SU-DHL-6 (cell line): ENCODE data around the gene NFATC1.

Source experiments
- H2AFZ ChIP-seq: fragments of 200-600 bp; sonication (generic); 2 replicates; pipeline ENCODE4 v1.6.1; 2014; ENCODE audit warnings: low read depth, mild to moderate bottlenecking, moderate library complexity, mixed read lengths, antibody characterized with exemption, low read length; ENCODE audit not compliant: severe bottlenecking
- H3F3A ChIP-seq: fragments of 200-600 bp; shearing (Covaris generic); 2 replicates; pipeline ENCODE4 v1.6.0; 2016; ENCODE audit warnings: antibody characterized with exemption, mild to moderate bottlenecking; ENCODE audit not compliant: insufficient read depth
- H3K27ac ChIP-seq: fragments of 200-600 bp; sonication (generic); 2 replicates; pipeline ENCODE4 v1.5.1; 2016; ENCODE audit warnings: low read depth, mild to moderate bottlenecking, low read length, moderate library complexity, mixed read lengths
- H3K27me3 ChIP-seq: fragments of 200-600 bp; sonication (generic), shearing (Covaris generic); 2 replicates; pipeline ENCODE4 v1.6.0; 2014; ENCODE audit warnings: mild to moderate bottlenecking, low read length
- H3K36me3 ChIP-seq: fragments of 200-600 bp; sonication (generic); 2 replicates; pipeline ENCODE4 v1.6.1; 2014; ENCODE audit warnings: mild to moderate bottlenecking, low read length, mixed read lengths
- H3K4me2 ChIP-seq: fragments of 300-600, 200-600 bp; shearing (Covaris generic), sonication (generic); 2 replicates; pipeline ENCODE4 v1.6.0; 2014; ENCODE audit warnings: low read length, low read depth, mild to moderate bottlenecking; ENCODE audit not compliant: poor library complexity, severe bottlenecking
- H3K4me3 ChIP-seq: fragments of 200-600 bp; sonication (generic); 2 replicates; pipeline ENCODE4 v1.5.1; 2014; ENCODE audit warnings: antibody characterized with exemption, low read length, mild to moderate bottlenecking, mixed read lengths; ENCODE audit not compliant: insufficient read depth, poor library complexity, severe bottlenecking
- H3K79me2 ChIP-seq: fragments of 200-600 bp; sonication (generic); 2 replicates; pipeline ENCODE4 v1.6.1; 2014; ENCODE audit warnings: mild to moderate bottlenecking, low read length, moderate library complexity; ENCODE audit not compliant: insufficient read depth
- H3K9ac ChIP-seq: fragments of 200-600 bp; sonication (generic); 2 replicates; pipeline ENCODE4 v1.7.0; 2014; ENCODE audit warnings: mild to moderate bottlenecking, low read length
- H3K9me2 ChIP-seq: fragments of 200-600 bp; sonication (generic); replicated peaks from 2 replicates; pipeline ENCODE4 v1.6.1; 2014; ENCODE audit warnings: low read length; ENCODE audit not compliant: insufficient read depth
- H3K9me3 ChIP-seq: fragments of 200-600 bp; sonication (generic); 2 replicates; pipeline ENCODE4 v1.6.1; 2014; ENCODE audit warnings: low read length, mixed read lengths; ENCODE audit not compliant: insufficient read depth
- H4K20me1 ChIP-seq: fragments of 200-600 bp; sonication (generic); 2 replicates; pipeline ENCODE4 v1.6.1; 2014; ENCODE audit warnings: low read depth, mild to moderate bottlenecking, antibody characterized with exemption, low read length, moderate library complexity, mixed read lengths
- EZH2phosphoT487 ChIP-seq: fragments of 200-600 bp; sonication (generic), shearing (Covaris generic); conservative IDR thresholded peaks from 2 replicates; pipeline ENCODE4 v1.6.1; 2018; ENCODE audit warnings: mild to moderate bottlenecking, antibody characterized with exemption, low read length, moderate library complexity, mixed read lengths
- TF ChIP-seq, protein P1 (sequence below): fragments of 200-600 bp; sonication (generic); IDR thresholded peaks from one replicate; pipeline ENCODE4 v1.5.1; 2017; ENCODE audit warnings: antibody characterized with exemption, mild to moderate bottlenecking, low read length, moderate library complexity; ENCODE audit not compliant: insufficient read depth, poor library complexity, severe bottlenecking

NFATC1 gene

DNA sequence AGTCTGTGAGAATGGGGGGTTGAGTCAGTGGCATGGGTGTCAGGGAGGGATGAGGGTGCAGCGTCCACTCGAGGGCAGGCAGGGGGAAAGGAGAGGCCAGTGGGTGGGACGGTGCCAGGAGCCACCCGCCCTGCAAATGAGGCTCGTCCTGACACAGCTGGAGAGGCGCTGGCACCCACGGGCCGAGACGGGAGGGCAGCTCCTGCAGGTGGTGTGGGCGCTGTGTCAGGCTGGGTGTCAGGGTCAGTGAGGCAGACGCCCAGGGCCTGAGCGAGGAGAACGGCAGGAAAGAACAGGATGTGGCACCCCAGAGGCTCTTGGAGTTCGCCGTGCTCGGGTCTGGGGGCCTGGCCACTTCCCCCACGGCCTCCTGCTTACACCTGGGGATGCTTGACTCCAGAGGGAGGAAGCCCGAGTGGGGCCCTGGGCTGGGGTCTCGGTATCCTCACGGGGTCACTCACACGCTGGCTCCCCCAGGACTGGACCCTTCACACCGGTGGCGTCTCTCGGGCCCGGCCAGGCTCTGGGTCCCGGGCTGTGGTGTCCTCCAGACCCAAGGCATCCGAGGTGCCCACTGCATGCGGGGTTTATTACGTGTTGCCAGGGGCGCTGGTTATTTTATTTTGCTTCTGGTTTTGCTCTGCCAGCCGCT lies 153.4 kb downstream of the NFATC1 start:
- Histone ChIP-seq H3K36me3 (no peaks in the 10 kb centered on the region), H4K20me1 (no peaks in the 10 kb centered on the region), H3K9ac (no peak overlapping the region), H3K4me2 (no peak overlapping the region), H3F3A (no peaks in the 10 kb centered on the region), H2AFZ (no peak overlapping the region), H3K27me3 (no peaks in the 10 kb centered on the region), H3K27ac (no peak overlapping the region), H3K9me3 (no peaks in the 10 kb centered on the region), H3K4me3 (no peak overlapping the region), H3K79me2 (no peaks in the 10 kb centered on the region), H3K9me2 (no peaks in the 10 kb centered on the region)
- no peak for TF ChIP-seq EZH2phosphoT487
- TF ChIP-seq, protein P1, sequence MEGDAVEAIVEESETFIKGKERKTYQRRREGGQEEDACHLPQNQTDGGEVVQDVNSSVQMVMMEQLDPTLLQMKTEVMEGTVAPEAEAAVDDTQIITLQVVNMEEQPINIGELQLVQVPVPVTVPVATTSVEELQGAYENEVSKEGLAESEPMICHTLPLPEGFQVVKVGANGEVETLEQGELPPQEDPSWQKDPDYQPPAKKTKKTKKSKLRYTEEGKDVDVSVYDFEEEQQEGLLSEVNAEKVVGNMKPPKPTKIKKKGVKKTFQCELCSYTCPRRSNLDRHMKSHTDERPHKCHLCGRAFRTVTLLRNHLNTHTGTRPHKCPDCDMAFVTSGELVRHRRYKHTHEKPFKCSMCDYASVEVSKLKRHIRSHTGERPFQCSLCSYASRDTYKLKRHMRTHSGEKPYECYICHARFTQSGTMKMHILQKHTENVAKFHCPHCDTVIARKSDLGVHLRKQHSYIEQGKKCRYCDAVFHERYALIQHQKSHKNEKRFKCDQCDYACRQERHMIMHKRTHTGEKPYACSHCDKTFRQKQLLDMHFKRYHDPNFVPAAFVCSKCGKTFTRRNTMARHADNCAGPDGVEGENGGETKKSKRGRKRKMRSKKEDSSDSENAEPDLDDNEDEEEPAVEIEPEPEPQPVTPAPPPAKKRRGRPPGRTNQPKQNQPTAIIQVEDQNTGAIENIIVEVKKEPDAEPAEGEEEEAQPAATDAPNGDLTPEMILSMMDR: no peak

DNA sequence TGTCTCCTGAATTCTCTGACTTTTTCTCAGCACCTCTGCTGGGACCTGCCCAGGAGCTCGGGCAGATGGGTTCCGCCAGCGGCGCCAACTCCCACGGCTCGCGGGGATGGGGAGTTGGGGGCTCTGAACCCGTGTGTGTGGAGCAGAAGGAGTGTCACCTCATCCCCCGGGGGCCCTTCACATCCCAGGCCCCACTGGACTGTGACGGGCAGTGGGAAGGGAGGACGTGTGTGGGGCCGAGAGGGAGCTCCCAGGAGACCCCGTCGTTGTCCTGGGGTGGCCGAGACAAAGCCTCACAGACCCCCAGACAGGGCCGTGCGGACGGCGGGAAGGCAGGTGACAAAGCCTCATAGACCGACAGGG lies 153.9 kb downstream of the NFATC1 start:
- H3K9ac ChIP-seq: no peak overlapping the region
- H3K4me2 ChIP-seq: no peak overlapping the region
- no peaks in the 10 kb centered on the region for H3K36me3 ChIP-seq
- H3K27ac ChIP-seq: no peak overlapping the region
- no peaks in the 10 kb centered on the region for H3K27me3 ChIP-seq
- H3F3A ChIP-seq: no peaks in the 10 kb centered on the region
- H4K20me1 ChIP-seq: no peaks in the 10 kb centered on the region
- H3K9me2 ChIP-seq: no peaks in the 10 kb centered on the region
- H3K4me3 ChIP-seq: no peak overlapping the region
- no peak overlapping the region for H2AFZ ChIP-seq
- H3K9me3 ChIP-seq: no peaks in the 10 kb centered on the region
- no peaks in the 10 kb centered on the region for H3K79me2 ChIP-seq
- no peak for TF ChIP-seq EZH2phosphoT487
- TF ChIP-seq, protein P1: no peak

DNA sequence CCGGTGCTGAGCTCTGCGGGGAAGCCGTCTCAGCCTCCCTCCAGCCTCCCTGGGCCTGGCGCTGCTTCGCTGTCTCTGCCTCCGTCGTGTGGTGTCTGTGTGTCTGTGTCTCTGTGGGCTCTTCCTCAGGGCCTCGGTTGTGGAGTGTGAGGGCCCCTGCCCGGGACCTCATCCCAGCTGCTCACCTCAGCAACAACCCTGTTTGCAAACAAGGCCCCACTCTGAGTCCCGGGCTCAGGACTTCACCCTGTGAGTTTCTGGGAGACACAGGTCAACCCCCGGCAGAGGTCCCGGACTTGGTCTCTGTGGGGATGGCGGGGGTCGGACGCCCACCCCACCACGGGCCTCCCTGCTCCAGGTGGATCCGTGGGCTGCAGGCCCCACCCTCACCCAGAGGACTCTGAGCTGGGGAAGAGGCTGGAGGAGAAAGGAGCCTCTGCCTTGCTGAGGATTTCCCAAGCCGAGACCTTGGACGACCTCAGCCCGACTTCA lies 156.5 kb downstream of the NFATC1 start:
- Histone ChIP-seq H3K9ac (no peak overlapping the region), H3K36me3 (no peaks in the 10 kb centered on the region), H3K27me3 (no peaks in the 10 kb centered on the region)

More for the DNA sequence above, 156.5 kb downstream of the NFATC1 start:
- Histone ChIP-seq H4K20me1 (no peaks in the 10 kb centered on the region), H3K4me3 (no peak overlapping the region), H3K9me2 (no peaks in the 10 kb centered on the region), H3K27ac (no peak overlapping the region), H3K79me2 (no peaks in the 10 kb centered on the region), H2AFZ (no peak overlapping the region), H3F3A (no peaks in the 10 kb centered on the region), H3K9me3 (no peaks in the 10 kb centered on the region), H3K4me2 (no peak overlapping the region)
- no peak for TF ChIP-seq EZH2phosphoT487
- TF ChIP-seq, protein P1: no peak
